Calu3 (cell line): ENCODE data around the gene SIAH1. TPM values are rescaled to one million over a fixed set of nuclear protein-coding genes. Genes with fewer than 3 reads are reported as not detected.
A peak's percentile ranks its signal among the peaks of the same experiment; 100 is the strongest.

Experiments used
- BruUV-seq: library from RNA; stranded (reverse); fragments of 400-500 nt; replicated peaks from 2 replicates; lab custom pipeline; 2021; lab: Mats Ljungman, UMichigan
- CTCF ChIA-PET: fragments of 300-600 bp; sonication (Branson Sonifier 250); formaldehyde crosslinking; loops from one replicate; lab custom pipeline; 2022; ENCODE audit warnings: antibody characterized with exemption; lab: Charles Lee
- DNase-seq: peaks from one replicate; pipeline ENCODE4 v3.0.0; 2022
- H3K27ac Mint-ChIP-seq: one replicate; pipeline ENCODE4 v1.8.0; 2022; ENCODE audit warnings: mixed read lengths; ENCODE audit not compliant: unreplicated experiment
- H3K27me3 Mint-ChIP-seq: one replicate; pipeline ENCODE4 v1.8.0; 2022; ENCODE audit warnings: mixed read lengths; ENCODE audit not compliant: unreplicated experiment
- H3K36me3 Mint-ChIP-seq: one replicate; pipeline ENCODE4 v1.8.0; 2022; ENCODE audit warnings: mild to moderate bottlenecking, moderate library complexity, mixed read lengths; ENCODE audit not compliant: insufficient read depth, unreplicated experiment
- H3K4me1 Mint-ChIP-seq: one replicate; pipeline ENCODE4 v1.8.0; 2022; ENCODE audit warnings: mild to moderate bottlenecking, low read depth, mixed read lengths; ENCODE audit not compliant: unreplicated experiment
- H3K4me3 Mint-ChIP-seq: one replicate; pipeline ENCODE4 v1.8.0; 2022; ENCODE audit warnings: mild to moderate bottlenecking, low read depth, moderate library complexity, mixed read lengths; ENCODE audit not compliant: unreplicated experiment
- H3K9me3 Mint-ChIP-seq: one replicate; pipeline ENCODE4 v1.8.0; 2022; ENCODE audit warnings: low read depth, mixed read lengths; ENCODE audit not compliant: unreplicated experiment
- intact Hi-C: fragments of 100-400 bp; cut with micrococcal nuclease; formaldehyde crosslinking; loops from one replicate; pipeline ENCODE4 v1.10.0; 2022; ENCODE audit not compliant: unreplicated experiment
- total RNA-seq: library from RNA; stranded (reverse); gene quantifications from 2 replicates; pipeline ENCODE4 v1.2.3, GENCODE V29; 2022
- TF ChIP-seq, protein P1 (sequence below): fragments of 200-600 bp; IDR thresholded peaks from one replicate; pipeline ENCODE4 v1.8.0; 2022; ENCODE audit warnings: antibody characterized with exemption; ENCODE audit not compliant: unreplicated experiment

SIAH1 gene
- total RNA-seq, 1 experiment from 2014 or later = 32.3 TPM

DNA sequence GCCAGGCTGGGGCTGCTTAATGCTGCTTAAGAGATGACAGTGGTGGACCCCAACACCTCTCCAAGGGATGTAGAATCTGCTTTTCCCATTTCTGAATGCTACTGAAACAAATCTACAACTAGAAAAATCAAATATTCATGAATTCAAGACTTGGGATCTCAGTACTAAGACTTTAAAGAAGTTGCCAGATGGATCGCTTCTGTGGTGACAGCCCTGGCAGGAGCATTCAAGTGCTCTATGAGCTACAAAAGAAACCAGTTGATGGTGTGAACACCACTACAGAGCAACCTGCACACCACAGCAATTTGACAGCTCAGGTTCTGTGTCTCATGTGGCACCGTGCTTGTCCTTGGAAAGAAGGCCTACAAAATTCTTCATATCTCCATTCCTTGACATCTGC lies 42.6 kb downstream of the SIAH1 start:
- no TSS peak for BruUV-seq
- Mint-ChIP-seq H3K27ac (no peak overlapping the region), H3K9me3 (no peaks in the 10 kb centered on the region), H3K27me3 (no peaks in the 10 kb centered on the region), H3K4me3 (no peak overlapping the region), H3K4me1 (no peaks in the 10 kb centered on the region), H3K36me3 (peaks cover 15% of the 10 kb centered on the region)
- CTCF ChIA-PET = no interaction called here
- intact Hi-C loops = no loop called here
- no peak for DNase-seq
- TF ChIP-seq, protein P1, sequence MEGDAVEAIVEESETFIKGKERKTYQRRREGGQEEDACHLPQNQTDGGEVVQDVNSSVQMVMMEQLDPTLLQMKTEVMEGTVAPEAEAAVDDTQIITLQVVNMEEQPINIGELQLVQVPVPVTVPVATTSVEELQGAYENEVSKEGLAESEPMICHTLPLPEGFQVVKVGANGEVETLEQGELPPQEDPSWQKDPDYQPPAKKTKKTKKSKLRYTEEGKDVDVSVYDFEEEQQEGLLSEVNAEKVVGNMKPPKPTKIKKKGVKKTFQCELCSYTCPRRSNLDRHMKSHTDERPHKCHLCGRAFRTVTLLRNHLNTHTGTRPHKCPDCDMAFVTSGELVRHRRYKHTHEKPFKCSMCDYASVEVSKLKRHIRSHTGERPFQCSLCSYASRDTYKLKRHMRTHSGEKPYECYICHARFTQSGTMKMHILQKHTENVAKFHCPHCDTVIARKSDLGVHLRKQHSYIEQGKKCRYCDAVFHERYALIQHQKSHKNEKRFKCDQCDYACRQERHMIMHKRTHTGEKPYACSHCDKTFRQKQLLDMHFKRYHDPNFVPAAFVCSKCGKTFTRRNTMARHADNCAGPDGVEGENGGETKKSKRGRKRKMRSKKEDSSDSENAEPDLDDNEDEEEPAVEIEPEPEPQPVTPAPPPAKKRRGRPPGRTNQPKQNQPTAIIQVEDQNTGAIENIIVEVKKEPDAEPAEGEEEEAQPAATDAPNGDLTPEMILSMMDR = no peak

DNA sequence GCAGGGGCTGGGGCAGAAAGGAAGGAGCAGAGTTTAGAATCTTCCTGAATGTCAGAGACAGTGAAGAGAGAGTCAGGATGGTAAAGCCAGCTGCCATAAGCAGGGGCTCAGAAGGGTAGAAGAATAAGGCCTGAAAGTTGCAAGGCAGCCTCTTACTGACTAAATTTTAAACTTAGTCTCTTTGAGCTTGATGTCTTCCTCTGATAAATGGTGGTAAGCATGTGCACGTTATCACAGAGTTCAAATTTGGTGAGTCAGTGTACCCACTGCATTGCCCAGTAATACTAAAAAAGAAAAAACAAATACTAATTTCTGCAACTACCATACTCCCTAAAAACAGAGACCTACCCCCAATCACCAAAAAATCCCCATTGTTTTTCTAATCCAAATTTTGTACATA lies 45.2 kb downstream of the SIAH1 start:
- intact Hi-C loops = no loop called here
- no peaks in the 10 kb centered on the region for H3K4me1 Mint-ChIP-seq
- H3K27ac Mint-ChIP-seq = peak overlapping the region; percentile 22
- no peaks in the 10 kb centered on the region for H3K9me3 Mint-ChIP-seq
- CTCF ChIA-PET = no interaction called here
- TF ChIP-seq, protein P1 = no peak
- DNase-seq = no peak
- H3K27me3 Mint-ChIP-seq = no peaks in the 10 kb centered on the region
- no peak overlapping the region for H3K4me3 Mint-ChIP-seq
- peaks cover 6% of the 10 kb centered on the region for H3K36me3 Mint-ChIP-seq
- BruUV-seq = no TSS peak

DNA sequence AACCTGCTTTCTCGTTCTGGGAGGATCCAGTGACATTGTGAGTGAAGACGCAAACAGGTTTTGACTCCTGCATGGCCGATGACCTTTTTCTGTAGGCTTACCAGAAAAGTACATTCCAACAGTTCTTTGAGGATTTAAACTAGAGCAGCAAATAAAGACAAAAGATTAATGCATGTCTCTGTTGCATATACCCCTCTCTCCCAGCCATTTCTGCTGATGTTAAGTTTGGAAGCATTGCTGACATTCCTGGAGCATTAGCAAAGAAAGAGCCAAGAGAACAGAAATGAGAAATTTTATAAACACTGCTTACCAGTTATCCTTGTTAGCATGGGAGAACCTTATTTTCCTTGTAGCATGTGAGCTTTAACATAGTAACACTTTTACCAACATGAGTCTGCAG lies 49.3 kb downstream of the SIAH1 start:
- H3K4me1 Mint-ChIP-seq = no peaks in the 10 kb centered on the region
- DNase-seq = no peak
- no peak overlapping the region for H3K4me3 Mint-ChIP-seq
- intact Hi-C loops = no loop called here
- BruUV-seq = no TSS peak
- no peaks in the 10 kb centered on the region for H3K9me3 Mint-ChIP-seq
- TF ChIP-seq, protein P1 = no peak
- H3K27ac Mint-ChIP-seq = no peak overlapping the region
- CTCF ChIA-PET = interaction anchor here (0.5 to 0.6 kb wide), 2 partner anchors 18 to 1728 kb away, joined by 3 to 4 read pairs; no protein-coding TSS in a partner anchor
- H3K36me3 Mint-ChIP-seq = no peaks in the 10 kb centered on the region
- H3K27me3 Mint-ChIP-seq = no peaks in the 10 kb centered on the region

DNA sequence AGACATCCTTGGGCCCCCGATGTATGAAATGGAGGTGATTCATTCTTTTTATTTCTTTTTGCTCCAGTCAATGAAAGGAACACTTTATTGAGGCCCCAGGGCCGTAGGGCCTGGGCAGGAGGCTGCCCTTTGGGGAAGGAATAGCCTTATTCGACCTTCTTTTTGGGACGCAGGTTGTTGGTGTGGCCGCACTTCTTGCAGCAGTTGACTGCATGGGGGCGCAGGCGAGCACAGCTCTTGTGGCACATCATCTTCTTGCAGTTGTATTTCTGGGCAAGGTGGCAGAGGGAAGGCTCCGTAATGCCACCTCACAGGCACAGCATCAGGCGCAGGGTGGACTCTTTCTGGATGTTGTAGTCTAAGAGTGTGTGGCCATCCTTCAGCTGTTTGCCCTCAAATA lies 50.9 kb downstream of the SIAH1 start:
- no peak for DNase-seq
- no peaks in the 10 kb centered on the region for H3K36me3 Mint-ChIP-seq
- H3K4me3 Mint-ChIP-seq = no peak overlapping the region
- H3K9me3 Mint-ChIP-seq = no peaks in the 10 kb centered on the region
- intact Hi-C loops = no loop called here
- no peaks in the 10 kb centered on the region for H3K4me1 Mint-ChIP-seq
- H3K27me3 Mint-ChIP-seq = no peaks in the 10 kb centered on the region
- TF ChIP-seq, protein P1 = no peak
- no peak overlapping the region for H3K27ac Mint-ChIP-seq
- BruUV-seq = no TSS peak
- CTCF ChIA-PET = no interaction called here
